HG02642 (cell line): ENCODE data around the gene AKR1C2.
"Not testable (repeated sequence)": the region's sequence is repeated elsewhere in the genome, so short reads cannot be mapped to it uniquely, and the experiment has no call there.

Experiments used
- ATAC-seq: cut with Tn5 transposase; IDR thresholded peaks from one replicate; pipeline ENCODE4 v1.9.1; 2021; ENCODE audit warnings: mild to moderate bottlenecking; ENCODE audit not compliant: unreplicated experiment, poor library complexity

Gene AKR1C2

DNA sequence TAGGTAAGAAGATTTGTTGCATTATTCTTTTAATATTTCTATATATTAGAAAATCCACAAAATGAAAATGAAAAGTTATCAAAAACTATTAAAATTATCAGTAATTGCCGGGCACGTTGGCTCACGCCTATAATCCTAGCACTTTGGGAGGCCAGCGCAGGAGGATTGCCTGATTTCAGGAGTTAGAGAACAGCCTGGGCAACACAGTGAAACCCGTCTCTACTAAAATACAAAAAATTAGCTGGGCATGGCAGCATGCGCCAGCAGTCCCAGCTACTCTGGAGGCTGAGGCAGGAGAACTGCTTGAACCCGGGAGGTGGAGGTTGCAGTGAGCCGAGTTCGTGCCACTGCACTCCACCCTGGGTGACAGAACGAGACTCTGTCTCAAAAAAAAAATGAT lies 11.1 kb downstream of the AKR1C2 start:
- ATAC-seq, result not testable (repeated sequence)

- ATAC-seq, result not testable (repeated sequence)
Observed at GRCh38 chr10:4991463-4991862, 12.2 kb downstream of the AKR1C2 start.

DNA sequence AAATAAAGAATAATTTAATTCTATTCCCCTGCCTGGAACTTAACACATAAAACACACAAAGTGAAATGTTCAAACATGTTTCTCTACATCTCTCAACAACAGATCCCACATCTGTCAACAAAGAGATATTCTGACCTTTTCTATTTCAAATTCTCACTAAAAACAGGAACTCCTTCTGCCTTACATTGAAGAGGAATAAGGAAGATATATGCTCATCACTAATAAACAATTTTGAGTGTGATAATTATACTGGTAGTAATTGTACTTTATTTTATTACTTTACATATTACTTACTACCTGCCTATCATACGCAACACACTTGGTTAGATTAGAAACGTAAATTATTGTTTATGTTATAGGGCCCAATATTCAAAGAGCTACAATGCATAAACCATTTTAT lies 13.4 kb downstream of the AKR1C2 start:
- ATAC-seq, result no peak

- ATAC-seq, result not testable (repeated sequence)
Observed at GRCh38 chr10:4988000-4988641, 15.5 kb downstream of the AKR1C2 start.

GRCh38 chr10:4984971-4985594 lies 18.6 kb downstream of the AKR1C2 start:
- no peak for ATAC-seq

DNA sequence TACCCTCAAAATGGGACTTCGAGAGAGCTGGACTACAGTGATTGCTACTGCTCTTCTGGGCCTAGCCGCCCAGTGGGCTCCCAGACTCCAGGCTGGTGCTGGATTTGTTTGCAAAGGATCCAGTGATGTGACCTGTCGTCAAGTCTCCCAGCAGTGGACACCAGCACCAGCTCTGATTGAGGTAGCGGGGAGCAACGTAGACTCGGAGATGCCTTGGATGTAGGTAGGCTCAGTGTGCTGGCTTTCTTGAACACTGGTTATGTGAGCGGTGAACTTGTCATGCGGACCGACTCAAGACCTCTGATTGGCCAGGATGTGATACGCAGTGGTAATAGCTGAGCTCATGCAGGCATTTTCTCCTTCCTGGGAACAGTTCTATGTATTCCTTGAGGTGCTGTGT lies 19.4 kb downstream of the AKR1C2 start:
- no peak for ATAC-seq

- no peak for ATAC-seq
Observed at GRCh38 chr10:4983615-4984216, 19.9 kb downstream of the AKR1C2 start.

DNA sequence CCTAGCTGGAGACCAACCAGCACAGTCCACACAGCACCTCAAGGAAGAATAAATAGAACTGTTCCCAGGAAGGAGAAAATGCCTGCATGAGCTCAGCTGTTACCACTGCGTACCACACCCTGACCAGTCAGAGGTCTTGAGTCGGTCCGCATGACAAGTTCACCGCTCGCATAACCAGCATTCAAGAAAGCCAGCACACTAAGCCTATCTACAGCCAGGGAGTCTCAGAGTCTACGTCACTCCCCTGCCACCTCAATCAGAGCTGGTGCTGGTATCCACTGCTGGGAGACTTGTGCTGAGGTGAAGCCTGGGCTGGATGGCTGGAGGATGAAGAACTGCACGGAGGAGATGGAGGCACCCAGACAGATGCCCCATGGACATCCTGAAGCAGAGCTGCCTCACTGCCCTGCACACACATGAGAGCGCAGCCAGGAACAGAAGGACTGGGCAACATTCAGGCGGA lies 20.9 kb downstream of the AKR1C2 start:
- no peak for ATAC-seq

DNA sequence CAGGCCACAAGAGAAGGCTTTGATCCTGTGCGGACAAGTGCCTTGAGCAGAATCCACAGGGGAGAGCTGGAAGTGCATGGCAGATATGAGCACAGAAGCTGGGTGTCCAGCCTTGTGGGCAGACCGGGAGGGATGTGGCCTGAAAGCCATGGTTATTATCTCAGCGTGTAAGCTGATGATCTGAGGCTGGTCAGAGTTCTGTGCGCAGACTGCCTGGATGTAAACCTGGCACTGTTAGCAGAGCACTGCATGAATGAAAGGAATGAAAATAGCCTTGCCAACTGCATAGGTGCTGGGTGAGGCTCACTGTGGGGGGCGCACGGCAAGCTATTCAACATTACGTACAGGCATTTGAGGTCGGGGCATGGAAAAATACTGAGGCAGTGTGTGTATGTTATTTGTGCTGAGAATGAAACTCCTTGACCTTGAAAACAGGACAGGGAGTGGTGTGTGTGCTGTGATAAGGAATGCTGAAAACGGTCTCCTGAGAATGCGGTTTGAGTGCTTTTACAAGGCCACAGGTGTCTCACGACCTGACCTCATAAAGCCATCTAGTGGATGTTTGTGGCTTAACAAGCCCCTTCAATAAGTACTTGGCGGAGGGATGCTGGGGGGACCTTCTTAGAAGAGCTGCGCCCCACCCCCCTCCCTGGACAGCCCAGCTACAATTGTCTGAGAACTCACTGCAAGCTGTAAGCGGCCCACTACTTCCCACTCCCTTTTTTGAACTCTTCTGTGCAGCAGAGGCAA lies 21.8 kb downstream of the AKR1C2 start:
- ATAC-seq, result no peak

GRCh38 chr10:4980793-4981192 lies 22.9 kb downstream of the AKR1C2 start:
- ATAC-seq, result no peak

DNA sequence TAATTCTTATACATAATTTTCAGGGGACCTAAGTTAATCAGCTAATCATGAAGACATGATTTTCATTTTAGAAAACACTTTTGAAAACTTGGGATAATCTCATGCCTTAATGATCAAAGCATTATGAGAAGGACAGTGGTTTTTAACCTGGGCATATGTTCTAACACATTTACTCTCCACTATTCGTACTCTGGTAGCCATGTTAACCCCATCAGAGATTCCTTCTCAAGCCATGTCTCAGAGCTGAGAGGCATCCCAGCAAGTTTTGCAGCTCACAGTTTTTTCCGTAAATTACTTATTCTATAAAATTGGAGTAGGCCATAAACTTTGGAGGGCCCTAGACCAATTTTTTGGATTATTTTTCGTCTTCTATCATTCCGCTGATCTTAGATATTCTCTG lies 24.8 kb downstream of the AKR1C2 start:
- ATAC-seq, result no peak

DNA sequence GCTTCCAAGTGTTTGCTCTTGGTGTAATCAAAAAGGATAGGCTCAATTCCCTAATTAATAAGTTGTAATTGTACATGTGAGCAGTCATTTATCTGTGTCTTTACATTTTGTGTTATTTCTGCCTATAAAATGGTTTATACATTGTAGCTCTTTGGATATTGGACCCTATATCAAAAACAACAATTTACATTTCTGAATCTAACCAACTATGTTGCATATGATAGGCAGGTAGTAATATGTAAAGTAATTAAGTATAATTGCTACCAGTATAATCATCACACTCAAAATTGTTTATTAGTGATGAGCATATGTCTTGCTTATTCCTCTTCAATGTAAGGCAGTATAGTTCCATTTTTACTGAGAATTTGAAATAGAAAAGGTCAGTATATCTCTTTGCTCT lies 26.6 kb downstream of the AKR1C2 start:
- no peak for ATAC-seq

DNA sequence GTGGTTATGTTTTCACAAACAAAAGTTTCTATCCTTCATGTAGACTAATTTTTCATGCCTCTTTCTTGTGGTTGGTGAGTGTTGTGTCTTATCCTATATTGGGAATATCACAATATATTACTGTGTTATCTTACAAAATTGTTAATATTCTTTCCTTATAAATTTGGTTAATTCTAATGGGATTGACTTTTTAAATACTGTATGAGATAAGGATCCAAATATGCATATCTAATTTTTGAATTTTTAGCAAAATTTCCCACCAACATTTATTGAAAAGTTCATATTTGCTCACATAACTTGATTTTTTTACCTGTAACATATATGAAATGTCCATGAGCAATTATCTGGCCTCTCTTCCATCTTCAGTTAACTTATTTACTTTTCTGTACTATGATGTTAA lies 29.3 kb downstream of the AKR1C2 start:
- not testable (repeated sequence) for ATAC-seq

DNA sequence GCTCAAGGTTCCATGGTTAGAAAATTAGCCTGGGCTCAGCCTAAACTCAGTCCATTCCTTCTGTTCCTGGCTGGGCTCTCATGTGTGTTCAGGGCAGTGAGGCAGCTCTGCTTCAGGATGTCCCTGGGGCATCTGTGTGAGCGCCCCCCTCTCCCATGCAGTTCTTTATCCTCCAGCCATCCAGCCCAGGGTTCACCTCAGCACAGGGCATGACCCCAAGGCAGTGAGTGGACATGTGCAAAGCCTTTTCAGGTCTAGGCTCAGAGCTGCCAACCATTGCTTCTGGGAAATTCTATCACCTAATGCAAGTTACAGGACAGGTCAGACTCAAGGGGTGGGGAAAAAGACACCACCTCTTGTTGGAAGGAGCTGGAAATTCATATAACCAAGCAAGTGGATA lies 30.4 kb downstream of the AKR1C2 start:
- ATAC-seq, result not testable (repeated sequence)

GRCh38 chr10:4972369-4973142 lies 31.1 kb downstream of the AKR1C2 start:
- not testable (repeated sequence) for ATAC-seq

DNA sequence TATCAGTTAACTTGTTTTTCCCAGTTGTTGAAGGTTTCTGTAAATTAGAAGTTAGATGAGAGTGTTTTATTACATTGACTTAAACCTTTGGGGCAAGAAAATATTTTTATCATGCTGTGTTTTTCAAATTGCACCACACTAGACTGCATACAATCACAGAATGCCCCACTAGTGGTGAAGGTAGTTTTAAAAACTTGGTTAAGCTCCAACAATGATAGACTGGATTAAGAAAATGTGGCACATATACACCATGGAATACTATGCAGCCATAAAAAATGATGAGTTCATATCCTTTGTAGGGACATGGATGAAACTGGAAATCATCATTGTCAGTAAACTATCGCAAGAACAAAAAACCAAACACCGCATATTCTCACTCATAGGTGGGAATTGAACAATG lies 33.3 kb downstream of the AKR1C2 start:
- not testable (repeated sequence) for ATAC-seq

- not testable (repeated sequence) for ATAC-seq
Observed at GRCh38 chr10:4969289-4969688, 34.4 kb downstream of the AKR1C2 start.

GRCh38 chr10:4967189-4967588 lies 36.5 kb downstream of the AKR1C2 start:
- ATAC-seq, result not testable (repeated sequence)

DNA sequence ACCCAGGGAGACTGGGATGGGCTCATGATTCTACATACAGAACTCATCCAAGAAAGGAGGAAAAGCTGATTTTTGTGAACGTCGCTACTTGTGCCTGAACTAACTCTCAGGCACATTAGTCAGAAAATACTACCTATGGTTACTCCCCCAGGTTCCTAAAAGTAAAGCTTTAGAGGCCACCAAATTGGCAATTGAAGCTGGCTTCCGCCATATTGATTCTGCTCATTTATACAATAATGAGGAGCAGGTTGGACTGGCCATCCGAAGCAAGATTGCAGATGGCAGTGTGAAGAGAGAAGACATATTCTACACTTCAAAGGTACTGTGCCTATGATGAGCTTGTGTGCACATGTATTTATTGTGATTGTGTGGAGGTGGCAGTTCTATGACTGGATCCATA lies 37.9 kb downstream of the AKR1C2 start:
- ATAC-seq, result not testable (repeated sequence)

GRCh38 chr10:4963815-4964154 lies 39.9 kb downstream of the AKR1C2 start:
- not testable (repeated sequence) for ATAC-seq
